H9 (cell line): ENCODE data around the gene PTPRK. TPM values are rescaled to one million over a fixed set of nuclear protein-coding genes. Genes with fewer than 3 reads are reported as not detected.

Source experiments
- DNase-seq: peaks from one replicate; pipeline ENCODE4 v3.0.0-alpha.2; 2017
- H2AFZ ChIP-seq: one replicate; pipeline ENCODE4 v1.6.1; 2013; ENCODE audit warnings: mild to moderate bottlenecking, low read length, control low read depth, moderate library complexity
- H2AK5ac ChIP-seq: 2 replicates; pipeline ENCODE4 v1.6.1; 2013; ENCODE audit warnings: low read length, control low read depth, mixed read lengths; ENCODE audit not compliant: insufficient read length
- H2BK120ac ChIP-seq: one replicate; pipeline ENCODE4 v1.6.1; 2013; ENCODE audit warnings: low read depth, mild to moderate bottlenecking, low read length, control low read depth, inconsistent platforms; ENCODE audit not compliant: poor library complexity, severe bottlenecking
- H2BK12ac ChIP-seq: 2 replicates; pipeline ENCODE4 v1.6.1; 2013; ENCODE audit warnings: low read length, control low read depth, mixed read lengths, low read depth; ENCODE audit not compliant: insufficient read length
- H2BK15ac ChIP-seq: 2 replicates; pipeline ENCODE4 v1.6.1; 2013; ENCODE audit warnings: low read depth, low read length, control low read depth
- H2BK20ac ChIP-seq: one replicate; pipeline ENCODE4 v1.6.1; 2013; ENCODE audit warnings: low read depth, mild to moderate bottlenecking, low read length, control low read depth, inconsistent platforms; ENCODE audit not compliant: poor library complexity, severe bottlenecking
- H2BK5ac ChIP-seq: 2 replicates; pipeline ENCODE4 v1.6.1; 2013; ENCODE audit warnings: low read length, control low read depth, mixed read lengths; ENCODE audit not compliant: insufficient read length
- H3K14ac ChIP-seq: 2 replicates; pipeline ENCODE4 v1.6.1; 2013; ENCODE audit warnings: low read length, control low read depth; ENCODE audit not compliant: insufficient read depth
- H3K18ac ChIP-seq: 2 replicates; pipeline ENCODE4 v1.6.1; 2013; ENCODE audit warnings: low read depth, mild to moderate bottlenecking, mixed read lengths, low read length, control low read depth; ENCODE audit not compliant: insufficient read length
- H3K23ac ChIP-seq: 2 replicates; pipeline ENCODE4 v1.6.1; 2013; ENCODE audit warnings: low read length, control low read depth, mixed read lengths, low read depth; ENCODE audit not compliant: insufficient read length
- H3K23me2 ChIP-seq: 2 replicates; pipeline ENCODE4 v1.6.1; 2013; ENCODE audit warnings: low read depth, mild to moderate bottlenecking, mixed read lengths, low read length, control low read depth; ENCODE audit not compliant: insufficient read length, poor library complexity, severe bottlenecking
- H3K27ac ChIP-seq: 2 replicates; pipeline ENCODE4 v1.5.1; 2013; ENCODE audit warnings: low read length, control low read depth, mixed read lengths, low read depth; ENCODE audit not compliant: insufficient read length
- H3K27me3 ChIP-seq: 2 replicates; pipeline ENCODE4 v1.6.1; 2013; ENCODE audit warnings: low read length, control low read depth, inconsistent platforms; ENCODE audit not compliant: insufficient read depth
- H3K4ac ChIP-seq: 2 replicates; pipeline ENCODE4 v1.6.1; 2013; ENCODE audit warnings: low read depth, mild to moderate bottlenecking, control low read depth, inconsistent platforms, low read length, moderate library complexity
- H3K4me1 ChIP-seq: 2 replicates; pipeline ENCODE4 v1.6.1; 2013; ENCODE audit warnings: low read length, control low read depth, inconsistent platforms; ENCODE audit not compliant: insufficient read depth
- H3K4me2 ChIP-seq: 2 replicates; pipeline ENCODE4 v1.6.1; 2013; ENCODE audit warnings: low read length, control low read depth, mixed read lengths; ENCODE audit not compliant: insufficient read length, insufficient read depth
- H3K56ac ChIP-seq: 2 replicates; pipeline ENCODE4 v1.6.1; 2013; ENCODE audit warnings: low read depth, mild to moderate bottlenecking, mixed read lengths, low read length, control low read depth; ENCODE audit not compliant: insufficient read length
- H3K79me1 ChIP-seq: 2 replicates; pipeline ENCODE4 v1.6.1; 2013; ENCODE audit warnings: low read depth, mild to moderate bottlenecking, moderate library complexity, low read length, control low read depth, inconsistent platforms; ENCODE audit not compliant: insufficient read depth, poor library complexity, severe bottlenecking
- H3K79me2 ChIP-seq: 2 replicates; pipeline ENCODE4 v1.6.1; 2013; ENCODE audit warnings: low read length, control low read depth, inconsistent platforms; ENCODE audit not compliant: insufficient read depth
- H3K9ac ChIP-seq: 2 replicates; pipeline ENCODE4 v1.6.1; 2013; ENCODE audit warnings: low read length, control low read depth, mixed read lengths; ENCODE audit not compliant: insufficient read length; ENCODE audit errors: extremely low read depth
- H3K9me3 ChIP-seq: one replicate; pipeline ENCODE4 v1.6.1; 2013; ENCODE audit warnings: low read depth, low read length, inconsistent platforms; ENCODE audit not compliant: control insufficient read depth
- H3T11ph ChIP-seq: one replicate; pipeline ENCODE4 v1.6.1; 2013; ENCODE audit warnings: mild to moderate bottlenecking, low read length, control low read depth, inconsistent platforms
- H4K20me1 ChIP-seq: one replicate; pipeline ENCODE4 v1.6.1; 2013; ENCODE audit not compliant: control insufficient read depth, insufficient read length, insufficient read depth
- H4K5ac ChIP-seq: 2 replicates; pipeline ENCODE4 v1.6.1; 2013; ENCODE audit warnings: low read depth, mild to moderate bottlenecking, mixed read lengths, low read length, control low read depth; ENCODE audit not compliant: insufficient read length
- H4K8ac ChIP-seq: replicated peaks from 2 replicates; pipeline ENCODE4 v1.6.1; 2013; ENCODE audit warnings: low read length, control low read depth, mixed read lengths, low read depth; ENCODE audit not compliant: insufficient read length
- H4K91ac ChIP-seq: 2 replicates; pipeline ENCODE4 v1.6.1; 2013; ENCODE audit warnings: low read depth, mild to moderate bottlenecking, moderate library complexity, mixed read lengths, low read length, control low read depth; ENCODE audit not compliant: insufficient read length
- H3K27ac Mint-ChIP-seq, 3 experiments: 2 replicates in 2 of 3; 3 replicates in 1 of 3; pipeline ENCODE4 v1.8.0; 2020 to 2021; ENCODE audit warnings: mixed read lengths in 3 of 3, mild to moderate bottlenecking in 1 of 3, moderate library complexity in 1 of 3
- H3K27me3 Mint-ChIP-seq: 2 replicates; pipeline ENCODE4 v1.8.0; 2021; ENCODE audit warnings: low read depth, mild to moderate bottlenecking, moderate library complexity, mixed read lengths
- H3K36me3 Mint-ChIP-seq, 3 experiments: 2 replicates in 2 of 3; 3 replicates in 1 of 3; pipeline ENCODE4 v1.8.0; 2020 to 2021; ENCODE audit warnings: low read depth in 3 of 3, mixed read lengths in 3 of 3; ENCODE audit not compliant: insufficient read depth in 1 of 3
- H3K4me1 Mint-ChIP-seq, 2 experiments: 2 replicates each; pipeline ENCODE4 v1.8.0; 2020; ENCODE audit warnings: mixed read lengths in 2 of 2
- H3K4me3 Mint-ChIP-seq, 2 experiments: 2 replicates in 1 of 2; 3 replicates in 1 of 2; pipeline ENCODE4 v1.8.0; 2020 to 2021; ENCODE audit warnings: mild to moderate bottlenecking in 2 of 2, mixed read lengths in 2 of 2, moderate library complexity in 1 of 2
- H3K9me3 Mint-ChIP-seq, 2 experiments: 2 replicates in 1 of 2; 3 replicates in 1 of 2; pipeline ENCODE4 v1.8.0; 2020; ENCODE audit warnings: mild to moderate bottlenecking in 2 of 2, mixed read lengths in 2 of 2, moderate library complexity in 1 of 2
- WGBS: extraction: QIAGEN DNeasy Blood & Tissue Kit; methylation state at CpG from one replicate; pipeline ENCODE4 v1.1.7; 2013; ENCODE audit warnings: missing lambda C conversion rate, low lambda C conversion rate, mixed read lengths; ENCODE audit not compliant: insufficient read length; ENCODE audit errors: extremely low coverage; 5-methylcytosine and 5-hydroxymethylcytosine counted together
- total RNA-seq: library from RNA; stranded (reverse); gene quantifications from 2 replicates; pipeline ENCODE4 v1.2.1, GENCODE V29; 2021
- TF ChIP-seq, protein P1 (sequence below): fragments of 200-600 bp; sonication (generic); conservative IDR thresholded peaks from 3 replicates; pipeline ENCODE4 v1.8.0; 2021; ENCODE audit warnings: antibody characterized with exemption, mild to moderate bottlenecking

Gene PTPRK
- total RNA-seq, 1 experiment from 2014 or later, result 47.9 TPM

DNA sequence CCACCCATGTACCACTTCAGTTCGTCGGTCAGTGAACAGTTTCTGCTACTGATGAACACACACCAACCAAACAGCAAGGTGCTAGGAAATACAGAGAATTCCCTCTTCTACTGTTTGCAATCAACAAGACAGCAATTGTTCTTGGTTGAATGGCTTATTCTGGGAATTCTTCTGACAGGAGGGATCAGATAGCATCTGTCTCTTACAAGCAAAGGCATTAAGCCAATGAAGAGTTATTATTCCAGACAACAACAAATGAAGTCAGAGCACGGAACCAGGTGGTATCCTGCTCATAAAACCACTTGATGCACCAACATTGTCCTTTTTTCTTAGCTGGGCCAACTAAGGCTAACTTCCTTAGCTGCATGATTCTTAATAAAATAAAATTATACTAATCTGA, 37.8 kb downstream of the PTPRK start:
- Mint-ChIP-seq H3K27ac (no peak overlapping the region), H3K9me3 (no peaks in the 10 kb centered on the region), H3K36me3 (no peaks in the 10 kb centered on the region), H3K27me3 (no peaks in the 10 kb centered on the region), H3K4me3 (no peak overlapping the region), H3K4me1 (peaks cover 27 to 29% of the 10 kb centered on the region in 2 experiments)
- no peak overlapping the region for H3K4ac ChIP-seq
- no peaks in the 10 kb centered on the region for H3K9me3 ChIP-seq
- no peak overlapping the region for H4K91ac ChIP-seq
- no peak overlapping the region for H3K9ac ChIP-seq
- H3K18ac ChIP-seq, result no peak overlapping the region
- no peak overlapping the region for H3K27ac ChIP-seq
- H2BK120ac ChIP-seq, result no peak overlapping the region
- H2AFZ ChIP-seq, result no peak overlapping the region
- no peak for DNase-seq
- H2BK15ac ChIP-seq, result no peak overlapping the region
- peaks cover 6% of the 10 kb centered on the region for H3K4me1 ChIP-seq
- H2BK5ac ChIP-seq, result no peak overlapping the region
- no peak overlapping the region for H3K4me2 ChIP-seq
- H3K56ac ChIP-seq, result no peak overlapping the region
- H4K8ac ChIP-seq, result no peak overlapping the region
- TF ChIP-seq, protein P1, sequence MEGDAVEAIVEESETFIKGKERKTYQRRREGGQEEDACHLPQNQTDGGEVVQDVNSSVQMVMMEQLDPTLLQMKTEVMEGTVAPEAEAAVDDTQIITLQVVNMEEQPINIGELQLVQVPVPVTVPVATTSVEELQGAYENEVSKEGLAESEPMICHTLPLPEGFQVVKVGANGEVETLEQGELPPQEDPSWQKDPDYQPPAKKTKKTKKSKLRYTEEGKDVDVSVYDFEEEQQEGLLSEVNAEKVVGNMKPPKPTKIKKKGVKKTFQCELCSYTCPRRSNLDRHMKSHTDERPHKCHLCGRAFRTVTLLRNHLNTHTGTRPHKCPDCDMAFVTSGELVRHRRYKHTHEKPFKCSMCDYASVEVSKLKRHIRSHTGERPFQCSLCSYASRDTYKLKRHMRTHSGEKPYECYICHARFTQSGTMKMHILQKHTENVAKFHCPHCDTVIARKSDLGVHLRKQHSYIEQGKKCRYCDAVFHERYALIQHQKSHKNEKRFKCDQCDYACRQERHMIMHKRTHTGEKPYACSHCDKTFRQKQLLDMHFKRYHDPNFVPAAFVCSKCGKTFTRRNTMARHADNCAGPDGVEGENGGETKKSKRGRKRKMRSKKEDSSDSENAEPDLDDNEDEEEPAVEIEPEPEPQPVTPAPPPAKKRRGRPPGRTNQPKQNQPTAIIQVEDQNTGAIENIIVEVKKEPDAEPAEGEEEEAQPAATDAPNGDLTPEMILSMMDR, result no peak
- no peak overlapping the region for H2BK20ac ChIP-seq
- no peak overlapping the region for H3K14ac ChIP-seq
- no peaks in the 10 kb centered on the region for H3K27me3 ChIP-seq
- H2BK12ac ChIP-seq, result no peak overlapping the region
- no peak overlapping the region for H4K5ac ChIP-seq
- H3K79me1 ChIP-seq, result peaks cover 4% of the 10 kb centered on the region
- H3T11ph ChIP-seq, result no peak overlapping the region
- no peak overlapping the region for H3K23ac ChIP-seq
- no peaks in the 10 kb centered on the region for H3K23me2 ChIP-seq
- peaks cover 8% of the 10 kb centered on the region for H3K79me2 ChIP-seq
- no peaks in the 10 kb centered on the region for H4K20me1 ChIP-seq
- no CpG with 5 or more reads among the region's 3 CpGs for WGBS
- no peak overlapping the region for H2AK5ac ChIP-seq
